IPS-NIHi7 (cell line): ENCODE results near the gene FOXA1.

Source experiments
- DNase-seq: peaks from one replicate; pipeline ENCODE4 v3.0.0; 2012; ENCODE audit warnings: mixed read lengths; ENCODE audit errors: extremely low spot score

FOXA1 gene

DNA sequence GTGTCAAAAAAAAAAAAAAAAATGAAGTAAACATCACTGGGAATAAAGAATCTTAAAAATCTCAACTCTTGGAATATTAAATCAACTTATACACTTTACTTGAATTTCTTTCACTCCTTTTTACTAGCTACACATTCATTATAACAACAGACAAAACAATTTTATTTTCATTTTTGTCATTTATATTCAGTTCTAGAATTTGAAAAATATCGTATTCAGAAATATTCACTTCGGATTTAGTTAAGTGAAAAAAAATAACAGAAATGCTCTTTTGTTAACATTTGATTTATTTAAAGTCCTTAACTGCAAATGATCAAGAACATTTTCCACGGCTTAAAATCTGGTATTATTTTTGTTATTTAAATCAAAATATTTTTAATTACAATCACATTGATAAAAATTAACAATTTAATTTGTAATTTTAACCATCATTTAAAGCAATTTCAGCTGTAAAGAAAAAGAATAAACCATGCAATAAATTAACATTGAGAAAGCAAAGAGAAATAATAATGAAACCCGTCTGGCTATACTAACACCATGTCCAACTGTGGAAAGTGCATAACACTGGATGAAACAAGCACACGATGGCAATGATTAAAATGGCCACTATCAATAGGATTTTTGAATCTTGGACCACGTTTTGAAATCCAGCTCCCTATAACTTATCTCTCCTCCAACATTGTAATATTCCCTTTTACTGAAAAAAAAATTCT lies 5.2 kb downstream of the FOXA1 start:
- no peak for DNase-seq

DNA sequence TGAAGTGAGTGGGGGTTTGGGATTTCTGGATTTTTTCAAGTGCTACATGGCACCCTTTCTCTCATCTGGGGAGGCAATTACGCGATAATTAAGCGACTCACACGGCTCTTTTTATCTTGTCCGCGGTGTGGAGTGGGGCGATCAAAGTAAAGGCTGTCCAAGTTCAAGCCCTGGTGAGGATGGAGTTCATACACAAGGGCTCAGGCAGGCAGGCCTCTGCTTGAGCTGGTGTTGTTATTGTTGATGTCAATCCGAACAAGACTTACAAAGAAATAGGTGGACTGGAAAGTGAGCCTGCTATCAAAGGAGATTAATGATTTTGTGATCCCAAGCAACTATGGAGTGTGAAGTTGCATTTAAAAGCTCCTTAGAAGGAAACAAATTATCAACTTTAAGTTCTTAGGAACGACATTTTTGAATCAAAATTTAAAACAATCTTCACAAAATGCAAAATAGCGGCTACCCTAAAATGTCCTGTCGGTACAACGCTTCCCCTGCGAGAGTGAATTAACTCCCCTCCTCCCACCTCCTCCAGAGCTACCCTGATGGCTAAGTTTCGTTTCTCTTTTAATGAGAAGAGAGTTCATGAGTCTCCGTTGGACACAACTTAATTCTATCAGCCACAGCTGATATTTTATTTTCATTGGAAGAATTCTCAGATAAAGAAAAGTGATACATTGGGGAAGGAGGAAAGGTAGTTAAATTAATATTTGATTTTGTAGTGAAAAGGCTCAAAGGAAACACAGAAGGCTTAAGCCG lies 5.9 kb downstream of the FOXA1 start:
- DNase-seq: no peak

DNA sequence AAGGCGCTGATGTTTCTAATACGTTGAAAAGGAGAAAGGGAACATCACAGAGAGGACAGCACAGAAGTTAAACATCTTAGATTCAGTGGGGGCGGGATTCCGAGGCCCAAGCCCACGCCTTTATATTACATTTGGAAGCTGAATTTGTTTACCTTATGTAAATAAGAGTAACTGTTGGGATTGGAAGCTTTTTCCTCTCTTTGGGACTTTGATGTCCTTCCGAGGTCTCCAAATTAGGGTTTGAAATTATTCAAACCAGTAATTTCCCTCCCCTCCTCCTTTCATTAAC lies 6.4 kb downstream of the FOXA1 start:
- no peak for DNase-seq

DNA sequence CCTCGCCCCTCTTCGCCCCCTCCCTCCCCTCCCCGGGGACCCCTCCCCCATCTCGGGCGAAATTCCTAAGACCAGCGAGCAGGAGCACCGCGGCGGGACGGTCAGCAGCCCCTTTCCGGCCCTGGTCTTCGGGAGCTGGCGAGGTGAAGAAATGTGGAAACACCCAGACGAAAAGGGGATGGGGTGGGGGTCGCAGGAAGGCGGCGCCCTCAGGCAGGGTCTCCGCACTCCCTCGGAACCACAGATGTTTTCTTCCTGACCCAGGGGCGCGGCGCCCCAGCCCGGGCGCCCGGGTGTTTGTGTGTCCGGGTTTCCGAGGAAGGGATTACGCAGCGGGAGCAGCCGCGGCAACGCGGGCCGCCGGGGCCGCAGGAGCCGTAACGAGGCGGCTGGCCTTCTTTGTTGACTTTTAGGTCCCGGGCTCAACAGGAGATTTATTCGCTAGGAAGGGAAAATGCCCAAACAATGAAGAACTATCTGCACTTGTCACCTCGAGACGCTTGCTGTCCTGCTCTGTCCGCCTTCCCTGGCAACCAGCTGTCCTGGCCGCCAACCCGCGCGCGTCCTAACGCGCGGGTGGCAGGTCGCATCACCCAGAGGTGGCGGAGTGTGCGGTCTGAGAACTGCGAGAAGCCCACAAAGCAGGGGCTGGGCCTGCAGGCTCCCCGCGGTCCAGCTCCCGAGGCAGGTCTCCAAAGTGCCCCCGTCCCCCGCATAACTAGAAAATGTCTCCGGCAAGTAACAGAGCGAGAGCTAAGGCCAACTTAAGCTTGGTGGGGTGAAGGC lies 7.0 kb downstream of the FOXA1 start:
- DNase-seq: no peak

DNA sequence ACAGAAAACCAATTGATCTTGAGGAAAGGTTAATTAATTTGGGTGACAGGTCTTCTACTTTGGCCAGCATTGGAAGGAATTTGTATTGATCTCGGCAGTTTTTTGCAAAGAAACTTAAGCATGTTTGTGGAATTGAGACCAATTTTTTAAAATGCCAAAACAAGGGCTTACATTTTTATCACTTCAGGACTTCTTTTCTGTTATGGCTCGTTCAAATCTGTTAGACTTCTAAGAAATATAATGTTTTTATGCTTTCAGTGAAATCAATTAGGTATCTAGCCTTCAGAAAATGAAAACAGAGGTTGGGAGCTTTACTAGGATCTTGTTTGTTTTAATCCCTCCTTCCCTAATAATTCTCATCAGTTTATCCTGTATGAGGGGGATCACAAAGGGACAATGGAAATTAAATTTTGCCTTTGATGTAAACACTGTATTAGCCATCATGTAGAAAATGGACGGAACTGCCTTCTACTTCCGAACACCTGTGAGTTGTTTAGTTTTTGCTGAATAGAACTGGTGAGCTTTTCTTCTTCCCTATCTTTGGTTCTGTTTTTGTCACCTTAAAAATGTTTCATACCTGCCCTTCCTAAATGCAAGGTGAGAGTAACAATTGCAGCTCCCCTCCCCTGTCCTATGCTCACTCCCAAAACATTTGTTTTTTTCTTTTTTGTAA lies 7.8 kb downstream of the FOXA1 start:
- no peak for DNase-seq

DNA sequence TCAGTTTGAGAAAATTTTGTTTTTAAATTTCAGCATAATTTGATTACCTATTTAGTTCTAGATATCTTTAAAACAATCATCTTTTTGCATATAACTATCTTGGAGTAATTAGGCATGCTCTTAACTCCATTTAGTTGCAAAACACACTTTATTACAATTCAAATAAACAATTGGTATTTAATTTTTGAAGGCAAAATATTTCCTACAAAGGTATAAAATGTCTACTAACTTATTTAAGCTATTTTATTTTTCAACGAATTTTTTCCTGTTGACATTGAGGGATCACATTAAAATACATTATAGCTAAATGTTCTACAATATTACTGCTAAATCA lies 8.3 kb downstream of the FOXA1 start:
- no peak for DNase-seq

DNA sequence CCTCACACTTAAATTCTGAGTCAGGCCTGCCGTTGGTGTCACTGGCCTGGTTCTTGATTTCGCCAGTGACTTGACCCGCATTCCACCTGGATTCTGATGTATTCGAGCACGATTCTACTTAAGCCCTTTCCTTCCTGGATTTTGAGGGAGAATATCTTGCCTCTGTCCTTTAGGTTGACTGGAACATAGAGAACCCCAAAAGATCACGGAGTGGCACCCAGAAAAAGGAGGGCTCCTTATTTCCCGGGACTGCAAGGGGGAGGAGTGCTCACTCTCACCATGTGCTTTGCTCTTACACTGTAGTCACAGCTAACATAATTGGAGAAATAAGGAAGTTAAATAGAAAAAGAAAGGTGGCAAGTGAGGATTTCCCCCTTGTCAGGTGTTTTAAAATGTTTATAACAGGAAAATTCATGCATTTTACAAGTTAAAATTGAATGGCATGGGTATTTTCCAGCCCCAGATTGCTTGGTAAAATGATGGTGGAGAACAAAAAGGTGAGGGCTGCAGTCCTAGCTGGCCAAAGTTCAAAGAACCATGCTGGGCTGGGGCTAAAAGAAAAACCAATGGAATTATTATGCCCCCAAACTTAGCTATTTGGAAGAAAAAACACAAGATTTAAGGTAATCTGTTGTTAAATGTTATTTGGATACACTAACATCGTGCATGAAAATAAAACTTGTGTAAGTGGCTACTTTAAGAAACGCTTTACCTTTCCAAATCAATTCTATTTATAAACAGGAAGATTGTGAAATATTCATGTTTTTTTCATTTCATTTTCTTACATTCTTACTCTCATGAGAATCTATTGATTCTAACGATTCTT lies 8.9 kb downstream of the FOXA1 start:
- DNase-seq: no peak

DNA sequence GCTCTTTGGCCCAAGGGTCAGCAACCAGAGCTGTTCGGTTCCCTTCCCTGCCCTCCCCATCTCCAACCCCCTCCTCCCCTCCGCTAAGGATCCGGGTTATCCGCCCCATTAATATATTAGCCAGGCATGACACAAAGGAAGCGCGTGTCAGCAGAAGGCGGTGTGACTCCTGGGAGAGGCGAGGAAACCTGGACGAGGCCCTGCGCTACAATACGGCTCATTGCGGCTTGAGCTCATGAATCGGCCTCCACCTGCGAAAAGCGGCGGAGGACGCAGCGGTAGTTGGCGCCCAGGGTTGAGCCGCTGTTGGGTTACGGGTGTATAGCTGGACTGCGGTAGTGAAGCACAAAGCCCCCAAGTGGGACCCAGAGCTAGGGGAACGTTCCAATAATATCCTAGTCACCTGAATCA lies 9.9 kb downstream of the FOXA1 start:
- no peak for DNase-seq

DNA sequence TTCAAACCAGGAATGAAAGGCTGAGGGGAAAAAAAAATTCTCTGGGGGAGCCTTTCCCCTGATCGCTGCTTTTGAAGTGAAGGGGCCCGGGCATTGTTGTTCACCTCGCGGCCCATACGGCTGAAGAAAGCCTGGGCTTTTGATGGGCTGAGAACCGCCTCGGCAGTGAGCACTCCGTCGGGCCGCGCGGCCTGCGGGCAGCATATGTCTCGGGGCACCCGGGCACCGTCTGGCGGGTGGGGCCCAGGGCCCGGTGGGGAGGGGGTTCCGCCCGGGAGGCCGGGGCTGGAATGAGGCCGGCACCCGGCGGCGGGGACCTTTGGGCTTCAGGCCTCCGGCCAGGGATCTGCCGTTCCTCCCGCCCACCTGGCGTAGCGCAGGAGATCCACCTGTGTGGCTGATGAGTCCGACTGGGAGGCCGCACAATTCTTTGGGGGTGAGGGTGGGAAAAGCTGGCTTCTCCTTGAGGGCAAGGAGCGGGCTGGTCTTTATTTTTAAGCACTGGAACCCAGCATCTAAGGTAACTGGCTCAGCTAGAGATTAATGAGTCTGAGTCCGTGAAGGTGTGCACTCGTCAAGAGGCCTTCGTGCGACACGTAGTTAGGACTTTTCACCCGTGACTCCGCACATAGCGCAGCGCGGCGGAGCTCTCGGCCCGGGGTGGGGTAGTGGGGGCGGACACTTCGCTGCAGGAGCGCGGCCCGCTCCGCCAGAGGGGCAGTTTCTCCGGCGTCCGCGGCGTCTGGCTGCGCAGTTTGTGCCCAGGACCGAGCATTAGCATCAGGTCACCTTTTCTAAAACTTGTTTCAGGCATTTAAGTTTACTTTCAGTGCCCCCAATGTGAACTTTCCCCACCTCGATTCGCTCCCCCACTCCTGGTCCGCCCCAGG lies 10.6 kb downstream of the FOXA1 start:
- DNase-seq: no peak

DNA sequence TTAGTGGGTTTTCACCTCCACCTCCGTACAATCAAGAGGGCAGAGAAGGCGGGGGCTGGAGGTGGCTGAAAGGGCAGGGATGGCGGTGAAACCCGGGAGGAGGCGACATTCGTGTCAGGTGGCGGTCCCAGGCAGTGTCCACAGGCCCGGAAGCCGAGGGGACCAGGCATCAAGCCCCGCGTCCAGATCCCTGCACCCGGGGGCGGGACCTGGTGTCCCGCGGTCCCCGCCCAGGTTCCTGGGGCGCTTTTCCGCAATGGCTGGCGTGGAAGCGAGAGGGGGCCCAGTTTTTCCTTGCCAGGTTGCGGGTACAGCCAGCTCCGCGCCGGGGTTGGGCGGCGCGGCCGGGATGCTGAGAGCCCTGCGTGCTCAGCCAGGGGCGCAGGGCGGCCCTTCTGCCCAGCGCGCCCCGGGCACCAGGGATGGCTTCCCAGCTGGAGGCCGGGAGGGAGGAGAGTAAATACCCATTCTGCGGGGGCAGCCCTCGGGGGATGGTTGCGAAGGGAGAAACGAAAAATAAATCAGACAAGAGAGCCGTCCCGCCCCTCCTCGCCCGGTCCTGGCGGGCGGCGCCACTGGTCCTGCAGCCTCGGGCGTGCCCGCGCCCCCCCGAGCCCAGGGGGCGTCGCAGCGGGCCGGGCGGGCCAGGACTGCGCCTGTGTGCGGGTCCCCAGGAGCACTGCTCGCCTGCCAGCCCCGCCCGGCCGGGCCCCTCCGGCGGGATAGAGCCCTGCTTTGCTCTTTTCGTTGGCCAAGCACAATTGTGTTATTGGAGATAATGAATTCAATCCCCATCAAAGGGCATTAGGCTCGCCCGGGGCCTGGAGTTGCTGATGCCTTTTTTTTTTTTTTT lies 11.5 kb downstream of the FOXA1 start:
- DNase-seq: no peak

DNA sequence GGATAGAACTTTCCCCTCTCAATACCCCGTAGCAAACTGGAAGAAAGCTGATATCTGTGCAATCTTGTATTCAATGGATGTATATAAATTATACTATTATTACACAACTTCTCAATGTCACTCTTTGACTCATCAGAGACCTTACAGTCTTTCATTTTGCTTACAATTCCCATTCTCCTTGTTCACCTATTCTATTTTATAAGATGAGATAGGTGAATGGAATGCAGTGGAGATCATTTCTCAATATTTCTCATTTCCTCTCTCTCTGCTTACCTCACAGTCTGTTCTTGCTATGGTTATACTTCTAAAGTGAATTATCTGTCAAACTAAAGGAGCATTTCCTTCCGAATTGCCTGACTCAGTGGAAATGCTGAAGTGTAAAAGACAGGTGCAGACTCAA lies 14.9 kb downstream of the FOXA1 start:
- DNase-seq: no peak

DNA sequence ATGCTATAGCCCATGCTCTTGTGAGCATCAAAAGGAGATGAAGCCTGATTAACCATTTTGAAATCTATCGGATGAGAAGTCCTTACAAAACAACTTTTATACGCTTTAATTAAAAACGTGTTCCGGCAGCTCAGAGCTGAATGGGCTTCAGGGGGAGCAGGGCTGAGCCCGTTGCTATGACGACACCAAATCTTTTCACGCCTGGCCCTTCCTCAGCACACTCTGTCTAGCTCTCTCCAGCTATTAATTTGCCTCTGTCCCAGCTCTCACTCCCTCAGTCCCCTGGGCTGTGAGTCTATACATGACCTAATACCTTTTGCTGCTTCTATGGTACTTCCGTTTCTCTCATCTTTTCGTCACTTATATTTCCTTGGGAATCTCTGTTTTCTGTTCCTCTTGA lies 15.8 kb downstream of the FOXA1 start:
- DNase-seq: no peak

DNA sequence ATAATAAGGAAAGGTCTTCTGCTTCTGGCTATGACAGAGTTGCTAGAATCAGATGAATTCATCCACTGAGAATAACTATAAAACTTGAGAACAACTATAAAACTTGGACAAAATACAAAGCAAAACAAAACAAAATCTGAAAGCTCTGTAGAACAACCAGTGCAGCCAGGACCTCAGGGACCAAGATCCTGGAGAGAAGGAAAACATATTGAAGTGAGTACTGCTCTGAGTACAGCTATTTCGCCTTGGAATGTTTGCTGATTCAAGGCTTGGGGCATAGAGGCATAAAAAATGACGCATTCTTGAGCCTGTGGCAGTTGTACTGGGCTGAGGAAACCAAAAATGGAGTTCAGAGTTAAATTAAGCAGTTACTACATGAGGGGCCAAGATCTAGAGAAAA lies 21.7 kb downstream of the FOXA1 start:
- no peak for DNase-seq

DNA sequence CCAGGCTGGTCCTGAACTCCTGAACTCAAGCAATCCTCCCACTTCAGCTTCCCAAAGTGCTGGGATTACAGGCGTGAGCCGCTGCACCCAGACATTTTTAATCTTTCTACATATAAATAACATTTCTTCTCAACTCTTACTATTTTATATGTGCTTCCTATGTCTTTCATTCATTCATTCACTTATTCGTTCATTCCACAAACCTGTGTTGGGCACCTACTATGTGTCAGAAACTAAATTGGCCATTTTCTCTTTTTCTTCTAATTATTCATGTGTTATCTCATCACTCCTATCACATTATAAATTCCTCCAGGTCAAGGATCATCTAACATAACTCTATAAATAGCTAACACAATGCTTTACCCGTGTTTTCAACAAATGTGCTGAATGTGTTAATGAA lies 23.7 kb downstream of the FOXA1 start:
- no peak for DNase-seq

DNA sequence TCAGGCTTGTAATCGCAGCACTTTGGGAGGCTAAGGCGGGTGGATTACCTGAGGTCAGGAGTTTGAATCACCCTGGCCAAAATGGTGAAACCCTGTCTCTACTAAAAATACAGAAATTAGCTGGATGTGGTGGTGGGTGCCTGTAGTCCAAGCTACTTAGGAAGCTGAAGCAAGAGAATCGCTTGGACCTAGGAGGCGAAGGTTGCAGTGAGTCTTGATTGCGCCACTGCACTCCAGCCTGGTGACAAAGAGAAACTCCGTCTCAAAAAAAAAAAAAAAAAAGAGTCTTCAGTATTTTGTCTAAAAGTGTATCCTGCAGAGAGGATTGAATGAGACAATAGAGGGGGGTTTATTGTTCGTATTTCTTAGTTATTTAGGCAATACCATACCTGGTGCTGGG lies 25.3 kb downstream of the FOXA1 start:
- no peak for DNase-seq

DNA sequence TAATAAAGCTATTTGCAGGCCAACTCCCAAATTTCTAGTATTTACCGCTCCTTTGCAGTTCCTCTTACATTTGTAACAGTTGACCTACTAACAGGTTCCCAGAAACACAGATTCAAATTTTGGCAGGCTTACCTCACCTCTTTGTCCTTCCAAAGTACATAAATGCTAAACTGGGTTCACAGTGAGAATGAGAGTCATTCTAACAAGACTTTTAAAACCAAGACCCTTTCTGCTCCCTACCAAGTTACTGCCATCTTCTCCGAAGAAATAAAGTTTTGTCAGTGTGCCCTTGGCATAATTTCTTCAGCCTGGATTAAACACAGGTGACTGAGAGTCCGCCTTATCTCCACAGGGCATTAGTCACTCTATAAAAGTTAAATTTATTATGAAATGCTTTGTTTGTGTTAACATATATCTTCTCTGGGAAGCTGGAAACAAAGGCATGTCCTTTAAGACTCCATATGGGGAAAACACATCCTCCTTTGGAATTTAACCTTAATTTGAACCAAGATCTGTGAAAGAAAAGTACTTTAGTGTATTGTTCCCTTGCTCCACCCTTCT lies 28.2 kb downstream of the FOXA1 start:
- no peak for DNase-seq

DNA sequence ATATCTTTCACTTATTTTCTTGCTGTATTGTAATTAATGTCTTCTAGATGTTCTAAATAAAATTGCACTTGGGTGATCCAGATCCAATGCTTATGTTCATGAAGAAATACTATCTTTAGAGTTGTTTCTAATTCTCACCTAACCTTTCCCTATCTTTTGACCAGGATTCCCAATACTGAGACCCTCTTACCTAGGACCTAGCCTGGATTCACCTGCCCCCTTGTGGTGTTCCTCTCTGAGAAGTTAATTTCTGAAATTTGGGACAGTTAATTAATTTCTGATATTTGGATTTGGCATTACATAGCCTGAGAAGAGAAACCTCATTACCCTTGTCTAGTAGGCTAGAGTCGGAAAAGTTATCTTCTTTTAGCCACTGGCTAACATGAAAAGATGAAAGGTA lies 29.5 kb downstream of the FOXA1 start:
- no peak for DNase-seq

DNA sequence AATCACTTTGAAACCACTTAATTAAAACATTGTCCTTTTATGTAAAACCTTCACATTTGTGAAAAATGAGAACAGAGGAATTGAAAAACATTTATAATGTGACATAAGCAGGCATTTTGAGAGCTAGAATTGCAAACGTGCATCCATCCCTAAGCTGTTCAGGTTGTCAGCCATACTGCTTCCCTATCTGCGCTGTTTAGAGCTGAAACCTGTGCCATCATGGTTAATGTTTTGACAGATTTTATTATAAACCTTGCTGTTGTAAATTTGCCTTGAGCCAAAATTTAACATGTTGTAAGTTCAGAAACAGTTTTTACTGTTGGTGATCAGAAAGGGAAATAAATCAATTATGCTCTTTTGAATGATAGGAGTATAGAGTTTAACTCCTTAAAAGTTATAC lies 31.9 kb downstream of the FOXA1 start:
- DNase-seq: no peak

DNA sequence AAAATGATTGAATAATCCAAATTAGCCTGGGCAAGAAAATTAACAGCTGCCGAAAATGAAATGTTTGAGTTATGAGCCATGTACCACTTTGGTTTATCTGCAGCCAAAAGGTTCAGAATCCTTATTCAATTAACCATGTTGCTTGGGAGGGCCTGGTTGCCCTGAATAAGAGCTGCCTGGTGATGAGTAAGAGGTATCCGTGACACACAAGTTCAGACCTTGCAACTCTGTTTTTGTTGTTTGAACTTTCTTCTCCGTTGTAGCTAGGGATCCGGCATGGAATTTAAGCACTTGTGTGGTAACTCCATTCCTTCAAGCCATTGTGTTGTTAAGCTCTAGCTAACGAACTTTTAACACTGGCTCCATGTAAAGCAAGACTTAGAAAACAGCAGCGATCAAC lies 35.7 kb downstream of the FOXA1 start:
- DNase-seq: no peak
